DMS114 treated with DMSO at 0.1 percent for 48 hours (cell line): ENCODE data around the gene FGF11.

Experiments
- DNase-seq: peaks from one replicate; lab custom pipeline; 2025; ENCODE audit not compliant: unreplicated experiment; lab: John Stamatoyannopoulos, UW

The FGF11 gene

DNA sequence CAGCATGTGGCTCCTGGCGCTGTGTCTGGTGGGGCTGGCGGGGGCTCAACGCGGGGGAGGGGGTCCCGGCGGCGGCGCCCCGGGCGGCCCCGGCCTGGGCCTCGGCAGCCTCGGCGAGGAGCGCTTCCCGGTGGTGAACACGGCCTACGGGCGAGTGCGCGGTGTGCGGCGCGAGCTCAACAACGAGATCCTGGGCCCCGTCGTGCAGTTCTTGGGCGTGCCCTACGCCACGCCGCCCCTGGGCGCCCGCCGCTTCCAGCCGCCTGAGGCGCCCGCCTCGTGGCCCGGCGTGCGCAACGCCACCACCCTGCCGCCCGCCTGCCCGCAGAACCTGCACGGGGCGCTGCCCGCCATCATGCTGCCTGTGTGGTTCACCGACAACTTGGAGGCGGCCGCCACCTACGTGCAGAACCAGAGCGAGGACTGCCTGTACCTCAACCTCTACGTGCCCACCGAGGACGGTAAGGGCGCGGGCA, 31.0 kb upstream of the FGF11 start:
- no peak for DNase-seq

GRCh38 chr17:7408863-7409262, 30.4 kb upstream of the FGF11 start:
- no peak for DNase-seq

- DNase-seq, result no peak
These were observed 29.6 kb upstream of the FGF11 start for GRCh38 chr17:7409716-7410115.

DNA sequence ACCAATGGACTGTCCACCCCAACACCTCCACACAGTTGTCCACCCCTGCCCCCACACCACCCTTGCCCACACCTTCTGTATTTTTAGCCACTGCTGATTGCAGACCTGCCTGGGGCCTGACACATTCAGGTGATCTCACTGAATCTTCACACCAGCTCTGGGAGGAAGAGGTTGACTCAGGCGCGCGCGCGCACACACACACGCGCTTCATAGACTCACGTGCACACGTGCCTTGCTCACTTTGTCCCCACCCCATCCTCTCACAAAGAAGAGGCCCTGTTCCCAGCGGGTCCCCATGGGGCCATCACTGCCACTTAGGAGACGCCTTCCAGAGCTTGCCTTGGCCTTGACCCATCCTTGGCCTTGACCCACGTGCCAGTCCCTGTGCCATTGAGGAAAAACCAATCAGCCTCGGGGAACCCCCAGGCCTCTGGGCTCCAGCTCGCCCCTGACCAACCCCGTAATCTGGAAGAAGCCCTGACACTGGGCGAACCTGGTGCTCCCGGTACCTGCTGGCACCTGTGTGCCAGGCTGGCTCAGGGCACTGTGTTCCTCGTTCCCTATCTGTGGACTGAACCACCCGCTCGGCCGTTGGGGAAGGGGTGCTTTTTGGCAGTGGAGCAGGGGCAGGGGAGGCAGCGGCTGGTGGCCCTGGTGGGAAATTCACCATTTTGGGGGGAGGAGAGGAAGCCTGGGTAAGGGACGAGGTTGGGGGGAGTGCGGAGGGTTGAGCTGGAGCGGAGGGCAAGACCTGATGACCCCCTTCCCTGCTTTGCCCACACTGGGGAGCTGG, 28.5 kb upstream of the FGF11 start:
- DNase-seq, result no peak

DNA sequence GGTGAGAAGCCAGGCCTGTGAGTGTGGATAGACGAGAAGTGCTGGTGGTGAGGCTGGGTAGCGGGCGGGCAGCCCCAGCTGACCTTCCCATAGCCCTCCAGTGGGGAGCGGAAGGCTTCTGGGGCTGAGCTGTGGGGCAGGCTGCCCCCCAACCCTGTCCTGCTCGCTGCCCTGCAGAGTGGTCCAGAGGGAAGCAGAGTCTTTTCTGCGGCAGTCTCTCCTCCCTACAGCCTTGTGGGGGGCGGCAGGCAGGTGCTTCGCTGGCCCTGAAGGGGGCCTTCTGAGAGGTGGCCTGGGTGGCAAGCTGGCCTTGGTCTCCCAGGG, 27.9 kb upstream of the FGF11 start:
- DNase-seq, result no peak

- no peak for DNase-seq
These were observed 25.8 kb upstream of the FGF11 start for GRCh38 chr17:7413346-7413985.

DNA sequence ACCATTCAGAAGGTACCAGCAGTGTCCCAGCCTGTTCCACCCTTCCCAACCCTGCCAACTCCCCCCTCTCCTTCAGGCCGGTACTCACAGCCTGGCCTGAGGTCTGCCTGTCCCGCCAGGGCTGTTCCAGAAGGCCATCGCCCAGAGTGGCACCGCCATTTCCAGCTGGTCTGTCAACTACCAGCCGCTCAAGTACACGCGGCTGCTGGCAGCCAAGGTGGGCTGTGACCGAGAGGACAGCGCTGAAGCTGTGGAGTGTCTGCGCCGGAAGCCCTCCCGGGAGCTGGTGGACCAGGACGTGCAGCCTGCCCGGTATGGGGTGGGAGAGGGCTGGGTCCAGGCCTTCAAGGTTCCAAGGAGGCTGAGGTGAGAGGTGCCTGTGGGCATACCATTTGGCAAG, 24.5 kb upstream of the FGF11 start:
- DNase-seq, result no peak

GRCh38 chr17:7415784-7416183, 23.5 kb upstream of the FGF11 start:
- DNase-seq, result no peak

DNA sequence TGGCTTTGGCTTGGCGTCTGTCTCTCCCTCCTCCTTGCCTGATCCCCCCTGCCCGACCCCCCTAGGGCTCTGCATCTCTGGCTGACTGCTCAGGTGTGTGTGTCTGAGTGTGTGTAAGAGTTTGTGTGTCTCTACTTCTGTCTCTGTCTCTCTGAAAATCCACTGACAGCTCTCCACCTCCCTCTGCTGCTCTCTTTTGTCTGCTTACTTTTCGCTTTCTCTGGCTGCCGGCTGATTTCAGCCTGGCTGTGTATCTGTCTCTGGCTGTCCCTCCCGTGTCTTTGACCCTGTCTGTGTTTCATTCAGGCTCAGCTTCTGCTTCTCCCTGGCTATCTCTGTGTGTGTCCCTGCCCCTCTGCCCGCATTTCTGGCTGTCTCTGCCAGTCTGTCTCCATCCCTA, 23.0 kb upstream of the FGF11 start:
- no peak for DNase-seq

DNA sequence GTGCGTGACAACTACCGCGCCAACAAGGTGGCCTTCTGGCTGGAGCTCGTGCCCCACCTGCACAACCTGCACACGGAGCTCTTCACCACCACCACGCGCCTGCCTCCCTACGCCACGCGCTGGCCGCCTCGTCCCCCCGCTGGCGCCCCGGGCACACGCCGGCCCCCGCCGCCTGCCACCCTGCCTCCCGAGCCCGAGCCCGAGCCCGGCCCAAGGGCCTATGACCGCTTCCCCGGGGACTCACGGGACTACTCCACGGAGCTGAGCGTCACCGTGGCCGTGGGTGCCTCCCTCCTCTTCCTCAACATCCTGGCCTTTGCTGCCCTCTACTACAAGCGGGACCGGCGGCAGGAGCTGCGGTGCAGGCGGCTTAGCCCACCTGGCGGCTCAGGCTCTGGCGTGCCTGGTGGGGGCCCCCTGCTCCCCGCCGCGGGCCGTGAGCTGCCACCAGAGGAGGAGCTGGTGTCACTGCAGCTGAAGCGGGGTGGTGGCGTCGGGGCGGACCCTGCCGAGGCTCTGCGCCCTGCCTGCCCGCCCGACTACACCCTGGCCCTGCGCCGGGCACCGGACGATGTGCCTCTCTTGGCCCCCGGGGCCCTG, 22.2 kb upstream of the FGF11 start:
- no peak for DNase-seq

GRCh38 chr17:7418472-7419152, 20.7 kb upstream of the FGF11 start:
- no peak for DNase-seq

- DNase-seq, result no peak
These were observed 19.3 kb upstream of the FGF11 start, which contains the start of gene SPEM1 for GRCh38 chr17:7419819-7420610. Gene SPEM1 (plus strand): TSS chr17:7420324. CDS start chr17:7420385, 61 bp downstream.

- no peak for DNase-seq
These were observed 18.1 kb upstream of the FGF11 start for GRCh38 chr17:7421186-7421585.

DNA sequence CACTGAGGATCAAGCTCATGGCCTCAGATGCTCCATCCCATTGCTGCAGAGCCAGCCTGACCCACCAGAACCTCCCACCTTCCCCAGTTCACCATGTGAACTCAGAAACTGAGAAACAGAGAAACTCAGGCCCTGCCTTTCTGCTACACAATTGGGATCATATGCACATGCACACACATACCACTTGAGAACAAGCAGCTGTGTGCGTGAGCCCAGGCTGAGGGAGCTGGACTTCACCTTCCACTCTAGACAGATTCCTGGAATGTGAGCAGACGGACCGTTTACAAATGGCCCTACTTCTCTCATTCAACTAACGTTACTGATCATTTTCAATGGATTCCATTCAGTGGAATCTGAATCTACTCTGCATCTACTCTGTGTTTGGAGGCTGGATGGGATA, 15.6 kb upstream of the FGF11 start:
- DNase-seq, result no peak

GRCh38 chr17:7425316-7425715, 14.0 kb upstream of the FGF11 start, which contains the start of gene SPEM2:
Gene SPEM2 (plus strand): TSS chr17:7425616. CDS start chr17:7425689, 73 bp downstream.
- no peak for DNase-seq

DNA sequence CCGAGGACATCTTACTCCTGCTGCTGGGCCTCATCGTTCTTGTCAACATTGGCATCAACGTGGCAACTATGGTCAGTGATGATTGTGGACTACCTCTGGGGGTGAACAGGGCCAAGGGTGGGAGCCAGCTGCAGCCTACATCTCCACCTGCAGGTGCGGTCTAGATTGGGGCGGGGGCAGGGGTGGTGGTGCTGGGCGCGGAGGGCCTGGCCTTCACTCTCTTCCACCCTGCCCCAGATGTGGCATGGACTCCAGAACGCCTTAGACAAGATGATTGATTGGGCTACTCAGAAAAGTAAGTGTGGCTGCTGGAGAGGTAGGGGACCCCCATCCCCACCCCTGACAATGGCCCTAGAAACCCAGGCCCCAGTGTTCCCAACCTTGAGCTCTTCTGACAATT, 13.6 kb upstream of the FGF11 start:
- DNase-seq, result no peak

GRCh38 chr17:7426203-7426863, 13.0 kb upstream of the FGF11 start:
- no peak for DNase-seq

DNA sequence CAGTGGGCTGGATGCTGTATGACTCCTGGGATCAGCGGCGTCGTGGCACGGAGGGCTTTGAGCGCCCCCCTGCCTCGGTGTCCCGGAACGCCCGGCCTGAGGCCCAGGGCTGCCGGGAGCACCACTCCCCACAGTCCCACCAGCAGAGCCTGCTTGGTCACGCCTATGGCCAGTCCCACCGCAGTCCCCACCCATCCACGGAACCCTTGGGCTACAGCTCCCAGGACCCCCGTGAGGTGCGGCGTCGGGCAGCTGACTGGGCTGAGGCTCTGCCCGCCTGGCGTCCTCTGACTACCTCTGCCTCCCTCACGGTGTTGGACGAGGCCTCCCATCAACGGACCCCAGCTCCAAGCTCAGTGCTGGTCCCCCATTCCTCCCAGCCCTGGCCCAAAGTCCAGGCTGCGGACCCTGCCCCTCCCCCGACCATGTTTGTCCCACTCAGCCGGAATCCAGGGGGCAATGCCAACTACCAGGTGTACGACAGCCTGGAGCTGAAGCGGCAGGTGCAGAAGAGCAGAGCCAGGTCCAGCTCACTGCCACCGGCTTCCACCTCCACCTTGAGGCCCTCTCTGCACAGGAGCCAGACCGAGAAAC, 12.3 kb upstream of the FGF11 start:
- DNase-seq, result no peak

- no peak for DNase-seq
These were observed 11.8 kb upstream of the FGF11 start for GRCh38 chr17:7427549-7427948.

DNA sequence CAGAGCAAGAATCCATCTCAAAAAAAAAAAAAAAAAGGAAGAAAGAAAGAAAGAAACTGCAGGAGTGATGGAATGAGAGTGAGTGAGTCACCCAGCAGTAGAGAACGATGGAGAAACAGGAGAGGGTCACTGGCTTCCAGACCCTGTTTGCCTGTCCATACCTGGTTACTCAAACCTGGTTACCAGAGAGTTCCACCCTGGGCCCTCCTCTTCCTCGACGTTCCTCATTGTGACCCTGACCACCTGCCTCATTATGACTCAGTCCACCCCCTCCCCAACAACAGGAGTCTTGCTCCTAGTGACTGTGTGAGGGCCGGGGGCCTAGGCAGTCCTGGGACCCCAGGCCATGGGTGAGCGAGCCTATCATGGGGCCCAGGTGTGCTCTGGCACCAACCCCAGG, 10.8 kb upstream of the FGF11 start, which contains the start of gene SPEM3:
Gene SPEM3, plus strand, starts transcription at position 301 of the 400 bp plus-strand sequence. Its CDS starts 46 bp downstream, at position 347.
- no peak for DNase-seq
